Measurements from ENCODE around the gene USP3. TPM values are rescaled to one million over a fixed set of nuclear protein-coding genes. Genes with fewer than 3 reads are reported as not detected.

USP3 gene
- total RNA-seq, 1 experiment from 2014 or later, result 70.2 TPM

DNA sequence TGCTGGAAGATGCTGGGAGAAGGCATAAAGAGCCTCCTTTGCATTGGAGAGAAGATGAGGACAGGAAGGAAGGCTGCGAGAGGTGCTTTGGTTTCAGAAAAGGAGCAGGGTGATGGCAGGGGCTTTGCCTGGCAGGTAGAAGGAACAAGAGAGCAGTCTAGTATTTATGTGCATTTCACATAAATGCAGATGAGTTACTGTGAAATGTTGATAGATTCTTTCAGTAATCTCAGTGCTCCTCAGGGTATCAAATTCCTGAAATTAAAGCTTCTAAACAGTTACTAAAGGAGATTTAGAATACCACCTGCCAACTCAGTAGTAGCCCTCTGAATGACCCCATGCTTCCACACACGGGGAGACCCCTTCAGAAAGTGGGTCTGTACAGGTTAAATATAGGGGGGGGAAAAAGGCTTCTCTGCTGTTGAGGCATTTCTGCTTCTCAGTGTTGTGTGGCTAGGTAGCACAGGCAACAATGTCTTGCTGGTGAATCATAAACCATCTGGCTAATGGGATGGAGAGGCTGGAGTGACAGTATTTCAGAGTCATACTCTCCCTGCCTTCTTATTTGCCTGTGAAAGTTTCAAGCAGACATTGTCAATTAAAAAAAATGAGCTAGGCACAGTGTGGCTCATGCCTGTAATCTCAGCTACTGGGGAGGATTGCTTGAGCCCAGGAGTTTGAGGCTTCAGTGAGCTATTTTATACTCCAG is 78.5 kb downstream of the USP3 start:
- CTCF ChIA-PET, result interaction anchor here (0.7 to 2.9 kb wide), 3 partner anchors 116 to 594 kb away, joined by 3 to 11 read pairs (median 3); no protein-coding TSS in a partner anchor
- DNase-seq (ENCODE audit: unreplicated experiment), result no peak
- peaks cover 12% of the 10 kb centered on the region for H3K4me1 Mint-ChIP-seq (ENCODE audit: insufficient read depth, unreplicated experiment)
- no peaks in the 10 kb centered on the region for H3K27me3 Mint-ChIP-seq (ENCODE audit: insufficient read depth, unreplicated experiment)
- intact Hi-C loops (cut with micrococcal nuclease), result no loop called here
- H3K4me3 Mint-ChIP-seq (ENCODE audit: unreplicated experiment), result no peak overlapping the region
- no peak overlapping the region for H3K27ac Mint-ChIP-seq (ENCODE audit: low read depth, unreplicated experiment)
- no peaks in the 10 kb centered on the region for H3K9me3 Mint-ChIP-seq (ENCODE audit: unreplicated experiment)
- TF ChIP-seq, protein P1, sequence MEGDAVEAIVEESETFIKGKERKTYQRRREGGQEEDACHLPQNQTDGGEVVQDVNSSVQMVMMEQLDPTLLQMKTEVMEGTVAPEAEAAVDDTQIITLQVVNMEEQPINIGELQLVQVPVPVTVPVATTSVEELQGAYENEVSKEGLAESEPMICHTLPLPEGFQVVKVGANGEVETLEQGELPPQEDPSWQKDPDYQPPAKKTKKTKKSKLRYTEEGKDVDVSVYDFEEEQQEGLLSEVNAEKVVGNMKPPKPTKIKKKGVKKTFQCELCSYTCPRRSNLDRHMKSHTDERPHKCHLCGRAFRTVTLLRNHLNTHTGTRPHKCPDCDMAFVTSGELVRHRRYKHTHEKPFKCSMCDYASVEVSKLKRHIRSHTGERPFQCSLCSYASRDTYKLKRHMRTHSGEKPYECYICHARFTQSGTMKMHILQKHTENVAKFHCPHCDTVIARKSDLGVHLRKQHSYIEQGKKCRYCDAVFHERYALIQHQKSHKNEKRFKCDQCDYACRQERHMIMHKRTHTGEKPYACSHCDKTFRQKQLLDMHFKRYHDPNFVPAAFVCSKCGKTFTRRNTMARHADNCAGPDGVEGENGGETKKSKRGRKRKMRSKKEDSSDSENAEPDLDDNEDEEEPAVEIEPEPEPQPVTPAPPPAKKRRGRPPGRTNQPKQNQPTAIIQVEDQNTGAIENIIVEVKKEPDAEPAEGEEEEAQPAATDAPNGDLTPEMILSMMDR (IDR thresholded peaks at IDR 0.05; ENCODE audit: unreplicated experiment), result no peak
- no TSS peak for BruUV-seq (replicated peaks)
- POLR2A ChIA-PET, result interaction anchor here (1.3 kb wide), 1 partner anchor 13 kb away, joined by 3 read pairs; no protein-coding TSS in a partner anchor
- peaks cover 70% of the 10 kb centered on the region for H3K36me3 Mint-ChIP-seq (ENCODE audit: insufficient read depth, unreplicated experiment)

DNA sequence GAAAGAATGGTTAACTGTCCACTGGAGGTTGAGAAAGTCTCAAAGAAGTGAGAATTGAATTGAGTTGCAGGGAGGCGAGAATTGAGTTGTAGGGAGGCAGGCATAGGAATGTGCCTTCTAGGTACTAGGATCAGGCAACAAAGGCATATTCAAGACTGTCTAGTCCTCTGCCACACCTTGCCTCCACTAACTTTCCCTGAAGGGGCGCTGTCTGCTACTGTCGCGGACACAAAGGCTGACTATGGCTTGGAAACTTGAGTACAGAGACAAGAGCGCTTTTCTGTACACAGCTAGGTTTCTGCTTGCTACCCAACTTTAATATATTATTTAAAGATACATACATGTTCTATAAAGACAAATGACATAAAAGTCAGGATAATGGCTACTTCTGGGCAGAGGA is 82.4 kb downstream of the USP3 start:
- TF ChIP-seq, protein P1 (IDR thresholded peaks at IDR 0.05; ENCODE audit: unreplicated experiment), result no peak

GRCh38 chr15:63587527-63587926 is 83.1 kb downstream of the USP3 start:
- no peaks in the 10 kb centered on the region for H3K27me3 Mint-ChIP-seq (ENCODE audit: insufficient read depth, unreplicated experiment)
- DNase-seq (ENCODE audit: unreplicated experiment), result peak; percentile 84
- ChIA-PET CTCF (interaction anchor here (1.3 kb wide), 1 partner anchor 121 kb away, joined by 3 read pairs; no protein-coding TSS in a partner anchor), POLR2A (interaction anchor here (1.0 to 4.3 kb wide), 4 partner anchors 11 to 111 kb away, joined by 3 to 34 read pairs (median 6); partner anchors contain the start of gene FBXL22)
- H3K4me3 Mint-ChIP-seq (ENCODE audit: unreplicated experiment), result no peak overlapping the region
- intact Hi-C loops (cut with micrococcal nuclease), result no loop called here
- BruUV-seq (replicated peaks), result no TSS peak
- peaks cover 86% of the 10 kb centered on the region for H3K36me3 Mint-ChIP-seq (ENCODE audit: insufficient read depth, unreplicated experiment)
- TF ChIP-seq, protein P1 (IDR thresholded peaks at IDR 0.05; ENCODE audit: unreplicated experiment), result no peak
- H3K9me3 Mint-ChIP-seq (ENCODE audit: unreplicated experiment), result no peaks in the 10 kb centered on the region
- no peak overlapping the region for H3K27ac Mint-ChIP-seq (ENCODE audit: low read depth, unreplicated experiment)
- H3K4me1 Mint-ChIP-seq (ENCODE audit: insufficient read depth, unreplicated experiment), result peaks cover 8% of the 10 kb centered on the region

More for the DNA sequence above, 82.4 kb downstream of the USP3 start:
- no TSS peak for BruUV-seq (replicated peaks)
- POLR2A ChIA-PET, result interaction anchor here (0.8 to 4.3 kb wide), 4 partner anchors 12 to 111 kb away, joined by 3 to 34 read pairs (median 4); partner anchors contain the start of gene FBXL22
- Mint-ChIP-seq H3K27ac (ENCODE audit: low read depth, unreplicated experiment) (no peak overlapping the region), H3K27me3 (ENCODE audit: insufficient read depth, unreplicated experiment) (no peaks in the 10 kb centered on the region), H3K9me3 (ENCODE audit: unreplicated experiment) (no peaks in the 10 kb centered on the region), H3K36me3 (ENCODE audit: insufficient read depth, unreplicated experiment) (peaks cover 86% of the 10 kb centered on the region), H3K4me1 (ENCODE audit: insufficient read depth, unreplicated experiment) (peaks cover 12% of the 10 kb centered on the region), H3K4me3 (ENCODE audit: unreplicated experiment) (no peak overlapping the region)
- CTCF ChIA-PET, result no interaction called here
- intact Hi-C loops (cut with micrococcal nuclease), result no loop called here
- DNase-seq (ENCODE audit: unreplicated experiment), result no peak

DNA sequence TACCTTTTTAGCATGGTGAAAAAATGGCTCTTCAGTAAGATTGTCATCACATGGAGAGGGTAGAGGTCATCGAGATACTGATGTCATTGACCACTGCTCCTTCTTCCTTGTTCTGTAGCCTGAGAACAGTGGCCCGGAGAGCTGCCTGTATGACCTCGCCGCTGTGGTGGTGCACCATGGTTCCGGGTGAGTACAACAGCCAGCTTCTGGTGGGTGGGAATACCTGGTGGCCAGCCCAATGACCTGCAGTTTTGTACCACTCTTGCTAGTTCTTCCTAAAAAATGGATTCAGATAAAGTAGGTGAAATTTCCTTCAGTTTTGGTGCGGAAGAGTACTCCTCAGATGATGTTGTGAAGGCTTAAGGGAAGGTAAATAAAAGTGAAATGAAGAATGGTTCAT is 84.4 kb downstream of the USP3 start:
- Mint-ChIP-seq H3K36me3 (ENCODE audit: insufficient read depth, unreplicated experiment) (peaks cover 94% of the 10 kb centered on the region), H3K27me3 (ENCODE audit: insufficient read depth, unreplicated experiment) (no peaks in the 10 kb centered on the region), H3K4me1 (ENCODE audit: insufficient read depth, unreplicated experiment) (peaks cover 6% of the 10 kb centered on the region), H3K9me3 (ENCODE audit: unreplicated experiment) (no peaks in the 10 kb centered on the region), H3K27ac (ENCODE audit: low read depth, unreplicated experiment) (no peak overlapping the region), H3K4me3 (ENCODE audit: unreplicated experiment) (no peak overlapping the region)
- DNase-seq (ENCODE audit: unreplicated experiment), result no peak
- ChIA-PET CTCF (interaction anchor here (1.3 to 2.1 kb wide), 3 partner anchors 12 to 126 kb away, joined by 3 to 6 read pairs (median 3); no protein-coding TSS in a partner anchor), POLR2A (interaction anchor here (1.5 to 4.3 kb wide), 2 partner anchors 10 to 87 kb away, joined by 3 to 34 read pairs; partner anchors contain the start of gene FBXL22)
- intact Hi-C loops (cut with micrococcal nuclease), result no loop called here
- TF ChIP-seq, protein P1 (IDR thresholded peaks at IDR 0.05; ENCODE audit: unreplicated experiment), result no peak
- BruUV-seq (replicated peaks), result no TSS peak

All from MCF 10A (cell line).